Panc1 (cell line): ENCODE measurements around the gene DBET.
"Not testable (repeated sequence)": the region's sequence is repeated elsewhere in the genome, so short reads cannot be mapped to it uniquely, and the experiment has no call there.

Source experiments
- POLR2AphosphoS5 ChIP-seq: IDR thresholded peaks from 2 replicates; pipeline ENCODE4 v1.6.1; 2012; ENCODE audit warnings: mild to moderate bottlenecking, low read depth, low read length, moderate library complexity
- SIN3A ChIP-seq: IDR thresholded peaks from 2 replicates; pipeline ENCODE4 v1.6.1; 2012; ENCODE audit warnings: low read depth, mild to moderate bottlenecking, low read length, moderate library complexity, borderline replicate concordance; ENCODE audit not compliant: insufficient read depth
- TCF7L2 ChIP-seq: IDR thresholded peaks from 2 replicates; pipeline ENCODE4 v1.6.1; 2011; ENCODE audit warnings: mild to moderate bottlenecking, low read depth, low read length, inconsistent platforms
- TF ChIP-seq, protein P1 (sequence below): fragments of 450-650 bp; IDR thresholded peaks from 2 replicates; pipeline ENCODE4 v1.5.1; 2017; ENCODE audit warnings: mild to moderate bottlenecking
- TF ChIP-seq, protein P2 (sequence below), 2 experiments: IDR thresholded peaks; 2 replicates each; pipeline ENCODE4 v1.6.1; 2011 to 2012; ENCODE audit warnings: low read depth in 2 of 2, control low read depth in 1 of 2, low read length in 1 of 2, mild to moderate bottlenecking in 1 of 2, moderate library complexity in 1 of 2; ENCODE audit not compliant: insufficient read depth in 1 of 2

DNA sequence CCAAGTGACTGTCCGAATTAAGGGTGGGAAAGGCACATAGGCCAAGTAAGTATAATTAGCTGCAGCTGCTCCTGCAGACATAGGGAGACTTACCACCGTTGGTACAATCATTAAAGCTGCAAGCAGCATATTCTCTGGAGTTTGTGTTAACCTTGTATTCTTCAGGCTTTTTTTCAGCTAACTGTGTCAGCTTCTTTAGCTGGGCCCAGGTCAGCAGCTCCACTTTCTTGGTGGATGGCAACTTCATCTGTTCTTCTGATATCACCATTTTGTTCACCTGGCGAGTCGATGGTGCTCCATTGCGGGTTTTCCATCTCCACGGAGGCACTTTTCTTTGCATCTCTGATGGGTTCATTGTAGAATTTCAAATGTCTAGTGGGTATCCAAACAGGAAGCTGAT, 44.5 kb downstream of the DBET start:
- TF ChIP-seq POLR2AphosphoS5, TCF7L2, SIN3A: not testable (repeated sequence)
- TF ChIP-seq, protein P1, sequence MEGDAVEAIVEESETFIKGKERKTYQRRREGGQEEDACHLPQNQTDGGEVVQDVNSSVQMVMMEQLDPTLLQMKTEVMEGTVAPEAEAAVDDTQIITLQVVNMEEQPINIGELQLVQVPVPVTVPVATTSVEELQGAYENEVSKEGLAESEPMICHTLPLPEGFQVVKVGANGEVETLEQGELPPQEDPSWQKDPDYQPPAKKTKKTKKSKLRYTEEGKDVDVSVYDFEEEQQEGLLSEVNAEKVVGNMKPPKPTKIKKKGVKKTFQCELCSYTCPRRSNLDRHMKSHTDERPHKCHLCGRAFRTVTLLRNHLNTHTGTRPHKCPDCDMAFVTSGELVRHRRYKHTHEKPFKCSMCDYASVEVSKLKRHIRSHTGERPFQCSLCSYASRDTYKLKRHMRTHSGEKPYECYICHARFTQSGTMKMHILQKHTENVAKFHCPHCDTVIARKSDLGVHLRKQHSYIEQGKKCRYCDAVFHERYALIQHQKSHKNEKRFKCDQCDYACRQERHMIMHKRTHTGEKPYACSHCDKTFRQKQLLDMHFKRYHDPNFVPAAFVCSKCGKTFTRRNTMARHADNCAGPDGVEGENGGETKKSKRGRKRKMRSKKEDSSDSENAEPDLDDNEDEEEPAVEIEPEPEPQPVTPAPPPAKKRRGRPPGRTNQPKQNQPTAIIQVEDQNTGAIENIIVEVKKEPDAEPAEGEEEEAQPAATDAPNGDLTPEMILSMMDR, result not testable (repeated sequence)
- TF ChIP-seq, protein P2, sequence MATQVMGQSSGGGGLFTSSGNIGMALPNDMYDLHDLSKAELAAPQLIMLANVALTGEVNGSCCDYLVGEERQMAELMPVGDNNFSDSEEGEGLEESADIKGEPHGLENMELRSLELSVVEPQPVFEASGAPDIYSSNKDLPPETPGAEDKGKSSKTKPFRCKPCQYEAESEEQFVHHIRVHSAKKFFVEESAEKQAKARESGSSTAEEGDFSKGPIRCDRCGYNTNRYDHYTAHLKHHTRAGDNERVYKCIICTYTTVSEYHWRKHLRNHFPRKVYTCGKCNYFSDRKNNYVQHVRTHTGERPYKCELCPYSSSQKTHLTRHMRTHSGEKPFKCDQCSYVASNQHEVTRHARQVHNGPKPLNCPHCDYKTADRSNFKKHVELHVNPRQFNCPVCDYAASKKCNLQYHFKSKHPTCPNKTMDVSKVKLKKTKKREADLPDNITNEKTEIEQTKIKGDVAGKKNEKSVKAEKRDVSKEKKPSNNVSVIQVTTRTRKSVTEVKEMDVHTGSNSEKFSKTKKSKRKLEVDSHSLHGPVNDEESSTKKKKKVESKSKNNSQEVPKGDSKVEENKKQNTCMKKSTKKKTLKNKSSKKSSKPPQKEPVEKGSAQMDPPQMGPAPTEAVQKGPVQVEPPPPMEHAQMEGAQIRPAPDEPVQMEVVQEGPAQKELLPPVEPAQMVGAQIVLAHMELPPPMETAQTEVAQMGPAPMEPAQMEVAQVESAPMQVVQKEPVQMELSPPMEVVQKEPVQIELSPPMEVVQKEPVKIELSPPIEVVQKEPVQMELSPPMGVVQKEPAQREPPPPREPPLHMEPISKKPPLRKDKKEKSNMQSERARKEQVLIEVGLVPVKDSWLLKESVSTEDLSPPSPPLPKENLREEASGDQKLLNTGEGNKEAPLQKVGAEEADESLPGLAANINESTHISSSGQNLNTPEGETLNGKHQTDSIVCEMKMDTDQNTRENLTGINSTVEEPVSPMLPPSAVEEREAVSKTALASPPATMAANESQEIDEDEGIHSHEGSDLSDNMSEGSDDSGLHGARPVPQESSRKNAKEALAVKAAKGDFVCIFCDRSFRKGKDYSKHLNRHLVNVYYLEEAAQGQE (IDR thresholded peaks at IDR 0.05; ENCODE audit: insufficient read depth in 1 of 2, low read depth in 2 of 2, low read length in 1 of 2), result not testable (repeated sequence)
